IMR-90 (cell line): Measurements from ENCODE around the gene HAO2. TPM values are rescaled to one million over a fixed set of nuclear protein-coding genes. Genes with fewer than 3 reads are reported as not detected.

Experiments
- ATAC-seq: fragments of 200-7000 bp; cut with Tn5 transposase; 2 replicates; pipeline ENCODE4 v1.9.1; 2020; ENCODE audit warnings: low read depth, mild to moderate bottlenecking, moderate library complexity
- BruUV-seq: library from RNA; stranded (reverse); fragments of 400-500 nt; replicated peaks from 2 replicates; lab custom pipeline; 2021; lab: Mats Ljungman, UMichigan
- CTCF ChIA-PET: fragments of 300-600 bp; formaldehyde crosslinking; extraction: SDS; loops from one replicate; lab custom pipeline; 2021; ENCODE audit warnings: antibody characterized with exemption; lab: Yijun Ruan, JAX
- POLR2A ChIA-PET: fragments of 300-600 bp; sonication (Branson Sonifier 250); formaldehyde crosslinking; loops from one replicate; lab custom pipeline; 2022; ENCODE audit warnings: antibody characterized with exemption; ENCODE audit not compliant: unreplicated experiment; lab: Charles Lee
- DNase-seq: peaks from one replicate; pipeline ENCODE4 v3.0.0; 2013
- H2AFZ ChIP-seq: replicated peaks from 2 replicates; pipeline ENCODE3; 2013; ENCODE audit warnings: low read length, mild to moderate bottlenecking; ENCODE audit not compliant: poor library complexity
- H2AK5ac ChIP-seq: 2 replicates; pipeline ENCODE4 v1.6.1; 2013; ENCODE audit warnings: low read depth, low read length, inconsistent platforms
- H2AK9ac ChIP-seq: replicated peaks from 2 replicates; pipeline ENCODE3; 2013; ENCODE audit warnings: mild to moderate bottlenecking, low read depth, low read length, moderate library complexity; ENCODE audit not compliant: poor library complexity
- H2BK120ac ChIP-seq: 2 replicates; pipeline ENCODE4 v1.6.1; 2013; ENCODE audit warnings: low read depth, low read length, inconsistent platforms
- H2BK15ac ChIP-seq: 3 replicates; pipeline ENCODE4 v1.6.1; 2013; ENCODE audit warnings: low read depth, low read length, inconsistent platforms
- H2BK20ac ChIP-seq: 2 replicates; pipeline ENCODE4 v1.6.1; 2013; ENCODE audit warnings: low read depth, mild to moderate bottlenecking, inconsistent platforms, low read length, moderate library complexity
- H2BK5ac ChIP-seq: 2 replicates; pipeline ENCODE4 v1.6.1; 2013; ENCODE audit warnings: mild to moderate bottlenecking, low read depth, low read length, inconsistent platforms; ENCODE audit not compliant: poor library complexity, severe bottlenecking
- H3K14ac ChIP-seq: replicated peaks from 2 replicates; pipeline ENCODE4 v1.6.1; 2013; ENCODE audit warnings: low read depth, low read length, inconsistent platforms
- H3K18ac ChIP-seq: 2 replicates; pipeline ENCODE4 v1.6.1; 2013; ENCODE audit warnings: low read depth, low read length, control low read depth
- H3K23ac ChIP-seq: 2 replicates; pipeline ENCODE4 v1.6.1; 2013; ENCODE audit warnings: low read depth, low read length, inconsistent platforms
- H3K27ac ChIP-seq: 2 replicates; pipeline ENCODE4 v1.5.1; 2013; ENCODE audit warnings: mild to moderate bottlenecking, control low read depth, low read length; ENCODE audit not compliant: insufficient read depth
- H3K27me3 ChIP-seq: 2 replicates; pipeline ENCODE4 v1.6.1; 2013; ENCODE audit warnings: low read length; ENCODE audit not compliant: control insufficient read depth, insufficient read depth
- H3K36me3 ChIP-seq: 2 replicates; pipeline ENCODE4 v1.6.1; 2013; ENCODE audit warnings: low read length, mixed read lengths; ENCODE audit not compliant: control insufficient read depth, insufficient read depth
- H3K4ac ChIP-seq: 2 replicates; pipeline ENCODE4 v1.6.1; 2013; ENCODE audit warnings: low read depth, low read length, inconsistent platforms
- H3K4me1 ChIP-seq: 2 replicates; pipeline ENCODE4 v1.6.1; 2013; ENCODE audit warnings: low read length, mixed read lengths; ENCODE audit not compliant: control insufficient read depth, insufficient read depth
- H3K4me2 ChIP-seq: 2 replicates; pipeline ENCODE4 v1.6.1; 2013; ENCODE audit warnings: low read depth, mild to moderate bottlenecking, control low read depth, low read length, moderate library complexity
- H3K4me3 ChIP-seq: 2 replicates; pipeline ENCODE4 v1.5.1; 2013; ENCODE audit warnings: low read depth, mild to moderate bottlenecking, control low read depth, low read length, moderate library complexity; ENCODE audit not compliant: insufficient read depth
- H3K56ac ChIP-seq: 2 replicates; pipeline ENCODE4 v1.6.1; 2013; ENCODE audit warnings: low read length, inconsistent platforms; ENCODE audit not compliant: insufficient read depth; ENCODE audit errors: extremely low read depth
- H3K79me1 ChIP-seq, 2 experiments: 2 replicates each; pipeline ENCODE4 v1.6.1; 2013; ENCODE audit warnings: low read length in 2 of 2, inconsistent platforms in 1 of 2, low read depth in 1 of 2
- H3K9ac ChIP-seq: 2 replicates; pipeline ENCODE4 v1.6.1; 2013; ENCODE audit warnings: low read depth, low read length, control low read depth
- H3K9me1 ChIP-seq: 2 replicates; pipeline ENCODE4 v1.6.1; 2013; ENCODE audit warnings: low read length, inconsistent platforms; ENCODE audit not compliant: insufficient read depth
- H3K9me3 ChIP-seq: 2 replicates; pipeline ENCODE4 v1.6.1; 2013; ENCODE audit warnings: low read length; ENCODE audit not compliant: control insufficient read depth, insufficient read depth
- H4K20me1 ChIP-seq: 2 replicates; pipeline ENCODE4 v1.6.1; 2013; ENCODE audit warnings: low read length, inconsistent platforms; ENCODE audit not compliant: insufficient read depth
- H4K5ac ChIP-seq: 2 replicates; pipeline ENCODE4 v1.6.1; 2013; ENCODE audit warnings: mild to moderate bottlenecking, low read depth, low read length, control low read depth
- H4K8ac ChIP-seq, 2 experiments: 2 replicates each; pipeline ENCODE4 v1.6.1; 2013; ENCODE audit warnings: low read depth in 2 of 2, low read length in 2 of 2, control low read depth in 1 of 2, inconsistent platforms in 1 of 2
- H4K91ac ChIP-seq: 2 replicates; pipeline ENCODE4 v1.6.1; 2013; ENCODE audit warnings: low read depth, low read length, inconsistent platforms; ENCODE audit not compliant: insufficient read depth
- BHLHE40 ChIP-seq: fragments of 150-350 bp; IDR thresholded peaks from 2 replicates; pipeline ENCODE4 v1.6.1; 2016; ENCODE audit warnings: mild to moderate bottlenecking, low read depth, low read length
- WGBS, 2 experiments: methylation state at CpG; one replicate each; pipeline versions ENCODE4 v1.1.5 to v1.1.7; 2013; ENCODE audit warnings: missing lambda C conversion rate in 2 of 2; ENCODE audit not compliant: insufficient read length in 1 of 2; ENCODE audit errors: extremely low coverage in 2 of 2; 5-methylcytosine and 5-hydroxymethylcytosine counted together
- dilution Hi-C: fragments of 300-500 bp; cut with HindIII; formaldehyde crosslinking; loops from one replicate; pipeline ENCODE4 v1.14.3; 2018; ENCODE audit warnings: low sequenced_read_pairs; ENCODE audit not compliant: unreplicated experiment
- in situ Hi-C: fragments of 300-500 bp; cut with MboI; formaldehyde crosslinking; loops from 3 replicates; pipeline ENCODE4 v1.14.3; 2019; ENCODE audit warnings: low sequenced_read_pairs, inconsistent platforms, mixed read lengths
- intact Hi-C: fragments of 100-400 bp; cut with micrococcal nuclease; formaldehyde crosslinking; loops from 2 replicates; pipeline ENCODE4 v1.10.0; 2022
- polyA plus RNA-seq, 3 experiments: library from polyadenylated mRNA; depleted of rRNA; stranded (reverse); fragments of >200 nt; gene quantifications; 2 replicates each; pipeline ENCODE4 v1.2.3, GENCODE V29; 2012; ENCODE audit warnings: low replicate concordance in 1 of 3
- total RNA-seq: library from RNA; depleted of rRNA; stranded (reverse); fragments of >200 nt; gene quantifications from 2 replicates; pipeline ENCODE4 v1.2.3, GENCODE V29; 2012

Gene HAO2
- total and polyA plus RNA-seq, 2 of the 4 experiments (the other 2 are of a cell fraction) = not detected

DNA sequence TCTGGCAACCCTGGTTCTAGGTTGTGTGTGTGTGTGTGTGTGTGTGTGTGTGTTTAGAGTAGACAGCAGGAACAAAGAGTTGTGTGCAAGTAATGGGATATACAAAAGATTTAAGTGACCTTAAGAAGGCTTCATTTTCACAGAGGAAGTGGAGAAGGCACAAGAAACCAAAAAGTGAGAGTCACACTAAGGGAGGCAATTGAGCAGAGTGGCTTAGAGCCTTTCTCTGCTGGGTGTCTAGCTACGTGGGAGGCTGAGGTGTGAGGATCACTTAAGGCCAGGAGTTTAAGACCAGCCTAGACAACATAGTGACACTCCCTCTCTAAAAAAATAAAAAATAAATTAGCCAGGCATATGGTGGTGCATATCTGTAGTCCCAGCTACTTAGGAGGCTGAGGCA is 44.4 kb upstream of the HAO2 start:
- Histone ChIP-seq H3K9me1 (no peaks in the 10 kb centered on the region), H2BK120ac (no peak overlapping the region), H3K4me2 (no peak overlapping the region), H3K36me3 (no peaks in the 10 kb centered on the region), H3K23ac (no peak overlapping the region), H3K27ac (no peak overlapping the region), H3K4ac (no peak overlapping the region), H3K56ac (no peak overlapping the region), H3K4me1 (no peaks in the 10 kb centered on the region), H3K4me3 (no peak overlapping the region), H2AK5ac (no peak overlapping the region), H2AK9ac (no peak overlapping the region), H3K79me1 (no peaks in the 10 kb centered on the region), H3K9ac (no peak overlapping the region), H3K9me3 (no peaks in the 10 kb centered on the region), H3K18ac (no peak overlapping the region), H2BK20ac (no peak overlapping the region), H4K91ac (no peak overlapping the region), H3K27me3 (peaks cover 6% of the 10 kb centered on the region), H2BK5ac (no peak overlapping the region), H4K5ac (no peak overlapping the region), H2AFZ (no peak overlapping the region), H3K14ac (no peak overlapping the region), H2BK15ac (no peak overlapping the region), H4K8ac (no peak overlapping the region), H4K20me1 (no peaks in the 10 kb centered on the region)
- BruUV-seq = no TSS peak
- WGBS, 2 experiments = no CpG with 5 or more reads among the region's 1 CpG
- POLR2A ChIA-PET = no interaction called here
- ATAC-seq = no peak
- in situ Hi-C loops (no loop called here), dilution Hi-C loops (no loop called here), intact Hi-C loops (no loop called here)
- CTCF ChIA-PET = no interaction called here
- TF ChIP-seq BHLHE40 = no peak
- no peak for DNase-seq
